ENCODE measurements around the gene MRPL32. TPM values are rescaled to one million over a fixed set of nuclear protein-coding genes. Genes with fewer than 3 reads are reported as not detected.

MRPL32 gene
- total RNA-seq, 4 donors from 2014 or later: 48.9 to 61.4 (median 55.8) TPM

GRCh38 chr7:42986781-42987248, 54.6 kb downstream of the MRPL32 start:
- 78 to 81% methylated on average over 1 of the region's 1 CpG for WGBS, 2 donors
- intact Hi-C loops (cut with DNase I): no loop called here
- no peak overlapping the region for H3K27ac ChIP-seq

More at GRCh38 chr7:42986781-42987248, 54.6 kb downstream of the MRPL32 start:
- H3K4me1 ChIP-seq: peaks cover 0 to 2% (median 0%) of the 10 kb centered on the region in 3 donors
- H3K9me3 ChIP-seq: no peaks in the 10 kb centered on the region
- no peak overlapping the region for H3K4me3 ChIP-seq
- H3K27me3 ChIP-seq: peaks cover 0 to 7% (median 0%) of the 10 kb centered on the region in 4 donors
- H3K36me3 ChIP-seq: no peaks in the 10 kb centered on the region
- no peak for DNase-seq
- TF ChIP-seq CTCF (IDR thresholded peaks at IDR 0.05) (no peak), POLR2A (IDR thresholded peaks at IDR 0.05) (no peak)

Other genes starting within 250 kb of the MRPL32 start
- 1 to 10 TPM; 4.8 to 8.9 (median 7.0) TPM for gene C7orf25, start 20.3 kb upstream of the MRPL32 start, total RNA-seq
- gene PSMA2, start 202 bp upstream of the MRPL32 start, total RNA-seq: 100 to 1,000 TPM in 1 of 4 donors, 10 to 100 TPM in 3; 33.1 to 123 (median 81.4) TPM
- gene HECW1, start 180.3 kb downstream of the MRPL32 start, total RNA-seq: under 1 TPM in 3 of 4 donors, not detected in 1; 0.18 to 0.57 (median 0.19) TPM

Measured in esophagus squamous epithelium (tissue), 5 donors.